T47D (cell line): ENCODE measurements around the gene PDE5A.
"Not testable (repeated sequence)": the region's sequence is repeated elsewhere in the genome, so short reads cannot be mapped to it uniquely, and the experiment has no call there.

Experiments
- DNase-seq, 2 experiments: peaks; one replicate each; pipeline versions ENCODE4 v3.0.0 to v3.0.0-alpha.2; 2011 to 2012; ENCODE audit warnings: low read depth in 1 of 2, low spot score in 1 of 2
- JUND ChIP-seq: IDR thresholded peaks from 2 replicates; pipeline ENCODE4 v1.6.1; 2012; ENCODE audit warnings: low read depth
- in situ Hi-C: cut with HindIII; loops from 2 replicates; pipeline ENCODE4 v1.10.0; 2016; ENCODE audit warnings: low sequenced_read_pairs, low pct_unique_long_range_greater_than_20kb

The PDE5A gene

GRCh38 chr4:119490335-119490734 lies 138.3 kb downstream of the PDE5A start:
- in situ Hi-C loops = no loop called here
- TF ChIP-seq JUND = no peak
- peak in 1 of 2 experiments; percentile 22 for DNase-seq

DNA sequence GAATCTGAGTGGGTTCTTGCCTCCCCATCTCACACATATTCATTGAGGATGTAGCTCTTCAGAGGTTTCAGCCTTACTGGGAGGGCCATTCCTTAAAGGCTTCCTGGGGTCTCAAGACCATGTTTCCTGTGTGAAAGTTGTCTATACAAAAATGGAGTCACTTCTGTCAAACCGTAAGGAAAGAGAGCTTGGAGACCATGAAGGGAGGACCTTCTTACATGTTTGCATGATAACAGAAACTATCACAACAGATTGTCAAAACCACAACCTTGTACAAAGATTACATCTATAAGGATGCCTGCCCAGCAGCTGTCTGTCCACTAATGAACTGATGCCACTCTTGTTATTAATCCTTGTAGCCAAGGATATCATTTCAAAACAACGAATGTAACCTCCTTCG lies 139.3 kb downstream of the PDE5A start:
- TF ChIP-seq JUND = no peak
- DNase-seq = no peak
- in situ Hi-C loops = no loop called here

- no peak for DNase-seq
- in situ Hi-C loops = no loop called here
- TF ChIP-seq JUND = no peak
Measured at GRCh38 chr4:119480331-119480730, 148.3 kb downstream of the PDE5A start.

- DNase-seq = no peak
- in situ Hi-C loops = no loop called here
- no peak for TF ChIP-seq JUND
Measured at GRCh38 chr4:119479835-119480234, 148.8 kb downstream of the PDE5A start.

DNA sequence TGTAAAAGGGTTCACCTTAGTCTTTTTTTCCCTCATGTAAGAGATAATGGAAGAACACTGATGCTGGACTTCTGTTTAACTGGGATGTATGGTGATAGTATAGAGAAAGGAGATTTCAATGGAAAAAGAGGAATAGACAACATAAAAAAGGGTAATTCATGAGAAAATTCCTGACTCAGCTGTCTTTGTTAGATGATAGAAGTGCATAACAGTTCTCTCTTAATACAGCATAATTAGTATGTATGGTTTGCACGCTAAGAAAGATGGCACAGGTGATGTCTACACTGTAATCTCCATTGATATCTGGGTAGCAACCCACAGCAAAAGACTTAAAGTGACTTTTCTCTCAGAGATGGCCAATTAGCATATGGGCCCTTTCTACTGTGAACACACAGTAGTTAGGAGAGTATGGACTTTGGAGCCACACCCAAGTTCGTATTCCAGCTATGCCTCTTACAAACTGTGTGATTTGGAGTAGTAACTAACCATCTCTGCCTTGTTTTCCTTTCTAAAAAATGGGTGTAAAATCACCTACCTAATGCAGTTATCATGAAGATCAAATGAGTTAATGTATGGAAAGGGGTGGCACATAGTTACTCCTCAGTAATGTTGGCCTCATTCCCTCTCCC lies 149.3 kb downstream of the PDE5A start:
- DNase-seq = no peak
- in situ Hi-C loops = no loop called here

DNA sequence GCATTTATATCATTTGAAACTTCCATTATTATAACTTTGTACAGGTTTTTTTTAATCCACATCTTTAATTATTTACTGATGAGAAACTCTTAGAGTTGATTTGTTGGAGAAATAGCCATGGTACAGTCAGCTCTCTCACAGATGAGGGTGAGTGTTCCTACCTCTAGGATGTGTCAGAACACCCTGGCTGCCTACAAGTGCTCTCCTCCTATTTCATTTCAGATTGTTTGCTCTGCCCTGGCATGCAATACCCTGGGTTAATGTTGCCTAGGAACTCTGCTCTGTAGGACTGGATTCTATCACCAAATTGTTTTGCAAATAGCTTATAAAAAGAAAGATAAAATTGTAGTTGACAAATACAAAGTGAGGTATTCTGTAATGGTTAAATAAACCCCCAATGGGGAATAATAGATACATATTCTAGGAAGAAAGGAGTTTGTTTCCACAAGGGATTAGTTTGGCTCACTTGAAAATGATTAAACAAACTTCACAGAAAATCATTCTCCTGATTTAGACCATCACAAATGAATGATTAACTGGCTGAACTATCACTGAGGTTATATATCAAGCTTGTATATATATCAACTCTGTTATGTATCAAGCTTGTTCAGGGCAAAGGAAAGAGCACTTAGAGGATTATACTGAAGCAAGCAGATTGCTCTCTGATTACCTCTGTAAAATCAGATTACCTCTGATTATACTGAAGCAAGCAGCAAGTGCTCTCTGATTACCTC lies 150.0 kb downstream of the PDE5A start:
- in situ Hi-C loops = no loop called here
- no peak for TF ChIP-seq JUND
- DNase-seq = no peak

More for the DNA sequence above, 149.3 kb downstream of the PDE5A start:
- no peak for TF ChIP-seq JUND

DNA sequence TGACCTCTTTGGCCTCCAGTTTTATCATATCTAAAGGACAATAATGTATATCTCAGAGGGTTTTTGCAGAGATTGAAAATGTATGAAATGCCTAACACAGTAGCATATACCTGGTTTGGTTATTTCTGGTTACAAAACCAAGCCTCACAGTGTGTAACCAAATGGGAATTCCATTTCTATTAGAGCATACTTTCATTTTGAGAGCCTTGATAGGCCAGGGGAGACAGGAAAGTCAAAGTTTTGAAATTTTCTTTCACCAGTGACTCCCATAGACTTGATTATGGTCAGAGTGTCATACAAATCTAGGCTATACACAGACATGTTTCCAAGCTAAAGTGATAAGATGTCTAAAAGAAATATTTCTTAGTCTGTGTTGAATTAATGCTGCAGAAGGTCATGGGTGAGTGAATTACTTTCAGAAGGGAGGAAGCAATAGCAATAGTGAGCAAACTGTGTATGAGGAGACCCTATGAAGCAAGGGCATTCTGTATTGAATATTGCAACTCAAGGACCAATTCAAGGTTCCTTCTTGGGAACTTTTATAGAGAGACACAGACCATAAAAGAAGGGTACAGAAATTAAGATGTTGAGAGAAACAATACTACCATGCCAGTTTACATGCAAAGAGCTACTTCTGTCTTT lies 151.1 kb downstream of the PDE5A start:
- in situ Hi-C loops = no loop called here
- TF ChIP-seq JUND = no peak
- no peak for DNase-seq

GRCh38 chr4:119471259-119471658 lies 157.3 kb downstream of the PDE5A start:
- no peak for DNase-seq
- in situ Hi-C loops = no loop called here
- no peak for TF ChIP-seq JUND

DNA sequence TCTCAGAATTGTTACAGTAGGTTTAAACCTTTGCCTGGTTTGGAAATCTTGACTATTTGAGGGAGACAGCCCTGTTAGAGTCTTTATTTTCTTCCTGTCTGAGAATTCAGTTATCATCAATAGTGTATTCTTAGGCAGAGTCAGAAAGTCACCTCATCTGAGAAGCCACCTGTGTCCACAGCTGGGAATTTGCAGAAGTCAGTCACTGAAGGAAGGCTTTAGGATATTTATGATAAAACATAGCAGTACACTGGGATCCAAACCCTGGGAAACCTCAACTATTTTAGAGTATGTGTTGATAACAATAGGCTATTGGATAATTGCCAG lies 157.9 kb downstream of the PDE5A start:
- in situ Hi-C loops = not testable (repeated sequence)

DNA sequence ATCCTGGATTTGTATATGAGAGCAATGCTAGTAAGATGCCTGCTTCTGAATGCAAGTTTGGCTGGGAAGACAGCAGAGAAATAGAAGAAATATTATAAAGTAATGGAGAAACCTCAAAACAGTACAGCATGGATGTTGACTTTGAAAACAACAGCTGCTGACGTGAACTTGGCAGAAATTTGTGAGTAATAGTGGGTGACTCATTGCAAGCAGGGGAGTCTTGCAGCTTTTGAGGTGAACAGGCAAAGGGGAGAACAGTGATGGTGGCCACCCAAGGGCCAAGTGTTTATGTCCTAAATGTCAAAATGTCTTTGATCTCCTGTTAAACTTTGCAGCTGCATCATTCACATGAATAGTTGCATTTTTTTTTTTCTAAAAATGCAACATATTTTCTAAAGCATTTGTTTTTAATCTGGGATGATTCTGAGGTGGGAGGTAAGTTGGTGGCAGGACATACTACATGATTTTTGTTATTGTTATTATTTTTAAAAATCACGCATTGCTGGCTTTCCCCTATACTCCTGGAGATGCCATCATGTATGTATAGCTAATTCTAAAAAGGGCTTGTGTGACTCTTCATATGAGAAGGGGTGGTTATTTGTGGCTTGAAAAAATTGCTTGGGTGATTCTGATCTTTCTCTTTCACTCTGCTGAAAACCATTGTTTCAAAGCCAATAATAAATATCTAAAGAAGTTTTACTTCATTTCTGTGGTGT lies 158.4 kb downstream of the PDE5A start:
- in situ Hi-C loops, DNase-seq: not testable (repeated sequence)

More for the DNA sequence above, 157.9 kb downstream of the PDE5A start:
- DNase-seq = not testable (repeated sequence)

DNA sequence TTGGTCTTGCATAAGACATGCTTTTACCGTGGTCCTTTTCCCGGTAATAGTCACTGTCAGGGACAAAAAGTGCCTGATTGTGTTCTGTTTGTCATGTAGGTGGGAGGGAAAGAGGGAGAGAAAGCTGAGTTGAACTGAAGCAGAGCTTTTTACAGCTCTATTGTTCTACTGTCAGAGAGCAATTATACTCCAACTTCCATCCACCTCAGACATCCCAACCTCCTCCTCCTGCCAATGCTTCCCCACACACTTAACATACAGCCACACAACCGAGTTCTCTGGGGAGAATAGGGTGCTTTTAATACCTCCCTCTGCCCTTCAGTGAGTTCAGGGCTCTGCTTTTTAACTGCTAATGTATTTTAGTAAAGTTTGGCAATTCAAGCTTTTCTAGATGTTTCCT lies 159.6 kb downstream of the PDE5A start:
- DNase-seq, in situ Hi-C loops: not testable (repeated sequence)

GRCh38 chr4:119462733-119463132 lies 165.9 kb downstream of the PDE5A start:
- peak in 1 of 2 experiments; percentile 23 for DNase-seq
- in situ Hi-C loops = not testable (repeated sequence)

DNA sequence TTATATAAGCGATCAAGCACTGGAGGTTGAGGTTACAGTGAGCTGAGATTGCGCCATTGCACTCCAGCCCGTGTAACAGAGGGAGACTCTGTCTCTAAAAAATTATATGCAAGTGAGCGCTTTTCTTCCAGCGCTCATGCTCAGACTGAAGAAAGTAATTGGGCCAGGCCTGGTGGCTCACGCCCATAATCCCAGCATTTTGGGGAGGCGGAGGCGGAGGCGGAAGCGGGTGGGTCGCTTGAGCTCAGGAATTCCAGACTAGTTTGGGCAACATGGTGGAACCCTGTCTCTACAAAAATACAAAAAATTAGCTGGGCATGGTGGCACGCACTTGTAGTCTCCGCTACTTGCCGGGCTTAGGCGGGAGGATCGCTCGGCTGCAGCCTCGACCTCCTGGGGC lies 172.9 kb downstream of the PDE5A start:
- in situ Hi-C loops = not testable (repeated sequence)
- DNase-seq = peak in 1 of 2 experiments; percentile 78

GRCh38 chr4:119454491-119455270 lies 173.9 kb downstream of the PDE5A start:
- DNase-seq = peak; percentile 65 to 97
- in situ Hi-C loops = not testable (repeated sequence)

DNA sequence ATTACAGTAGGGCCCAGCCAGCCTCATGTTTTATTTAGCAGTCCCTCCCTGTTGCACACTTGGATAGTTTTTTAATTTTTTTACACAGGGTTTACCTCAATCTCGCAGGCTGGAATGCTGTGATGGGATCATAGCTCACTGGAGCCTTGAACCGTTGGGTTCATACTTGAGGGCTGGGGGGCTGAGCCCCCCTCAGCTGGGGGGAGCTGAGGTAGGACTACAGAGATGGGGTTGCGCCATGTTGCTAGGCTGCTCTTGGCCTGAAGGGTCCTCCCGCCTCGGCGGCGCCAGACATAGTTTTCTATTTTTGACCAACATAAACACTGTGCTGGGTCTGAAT lies 174.5 kb downstream of the PDE5A start:
- in situ Hi-C loops, DNase-seq: not testable (repeated sequence)

GRCh38 chr4:119453286-119453685 lies 175.3 kb downstream of the PDE5A start:
- DNase-seq, in situ Hi-C loops: not testable (repeated sequence)

- in situ Hi-C loops, DNase-seq: not testable (repeated sequence)
Measured at GRCh38 chr4:119449851-119450250, 178.8 kb downstream of the PDE5A start.
